HepG2 (cell line): Measurements from ENCODE around the gene ATP1A1. TPM values are rescaled to one million over a fixed set of nuclear protein-coding genes. Genes with fewer than 3 reads are reported as not detected.
A peak's percentile ranks its signal among the peaks of the same experiment; 100 is the strongest.

ENCODE experiments used
- ATAC-seq: fragments of 200-7000 bp; cut with Tn5 transposase; 3 replicates; pipeline ENCODE4 v1.9.1; 2020; ENCODE audit warnings: mild to moderate bottlenecking, moderate library complexity
- BruUV-seq: library from RNA; stranded (reverse); fragments of 400-500 nt; replicated peaks from 2 replicates; lab custom pipeline; 2021; lab: Mats Ljungman, UMichigan
- CTCF ChIA-PET: fragments of 300-600 bp; formaldehyde crosslinking; extraction: SDS; loops from one replicate; lab custom pipeline; 2021; ENCODE audit warnings: low total read pairs, inconsistent platforms, low intra/inter-chr PET ratio; lab: Yijun Ruan, JAX
- POLR2A ChIA-PET: fragments of 350-600 bp; sonication (Branson Sonifier 250); formaldehyde crosslinking; loops from one replicate; lab custom pipeline; 2020; ENCODE audit warnings: antibody characterized with exemption, inconsistent platforms; lab: Yijun Ruan, JAX
- DNase-seq: peaks from one replicate; pipeline ENCODE4 v3.0.0-alpha.2; 2015; ENCODE audit warnings: low spot score
- FAIRE-seq: peaks from 3 replicates; lab custom pipeline; 2011; peaks lifted over from hg19 to GRCh38; lab: Jason Lieb, UNC
- H2AFZ ChIP-seq: one replicate; pipeline ENCODE4 v1.6.1; 2011; ENCODE audit warnings: low read length, inconsistent platforms
- H3K27ac ChIP-seq: fragments of 300-600 bp; 3 replicates; pipeline ENCODE4 v1.8.0; 2011; ENCODE audit warnings: mixed run types, mild to moderate bottlenecking, mixed read lengths, low read length, inconsistent platforms; ENCODE audit not compliant: insufficient read depth; ENCODE audit errors: extremely low read length
- H3K27me3 ChIP-seq, 2 experiments: fragments of 200-600 bp in 1 of 2; 2 replicates in 1 of 2; 3 replicates in 1 of 2; pipeline versions ENCODE4 v1.6.0 to v1.8.0; 2011; ENCODE audit warnings: low read length in 2 of 2, mild to moderate bottlenecking in 2 of 2, moderate library complexity in 2 of 2, inconsistent platforms in 1 of 2; ENCODE audit not compliant: insufficient read depth in 2 of 2, control insufficient read depth in 1 of 2
- H3K36me3 ChIP-seq, 2 experiments: fragments of 200-600 bp in 1 of 2; replicated peaks in 1 of 2; 2 replicates in 1 of 2; 3 replicates in 1 of 2; pipeline versions ENCODE4 v1.5.1 to v1.8.0; 2011; ENCODE audit warnings: low read length in 2 of 2, inconsistent platforms in 1 of 2; ENCODE audit not compliant: insufficient read depth in 2 of 2, control insufficient read depth in 1 of 2
- H3K4me1 ChIP-seq: 2 replicates; pipeline ENCODE4 v1.5.1; 2012; ENCODE audit warnings: low read length, inconsistent platforms; ENCODE audit not compliant: insufficient read depth
- H3K4me2 ChIP-seq: 2 replicates; pipeline ENCODE4 v1.6.0; 2011; ENCODE audit warnings: low read depth, low read length, inconsistent platforms
- H3K4me3 ChIP-seq, 3 experiments: fragments of 200-600 bp in 1 of 3; sonication (generic), shearing (Covaris generic) in 1 of 3; replicated peaks in 1 of 3; 2 replicates each; pipeline ENCODE4 v1.5.1; 2011 to 2016; ENCODE audit warnings: low read length in 3 of 3, inconsistent platforms in 2 of 3, low read depth in 2 of 3, mild to moderate bottlenecking in 2 of 3, control low read depth in 1 of 3, mixed read lengths in 1 of 3; ENCODE audit not compliant: insufficient read depth in 1 of 3
- H3K79me2 ChIP-seq: one replicate; pipeline ENCODE4 v1.6.1; 2011; ENCODE audit warnings: low read length, inconsistent platforms; ENCODE audit not compliant: insufficient read depth
- H3K9ac ChIP-seq: 2 replicates; pipeline ENCODE4 v1.6.0; 2011; ENCODE audit warnings: mild to moderate bottlenecking, low read depth, low read length, inconsistent platforms; ENCODE audit not compliant: insufficient read depth
- H3K9me3 ChIP-seq: 2 replicates; pipeline ENCODE4 v1.5.1; 2012; ENCODE audit warnings: mild to moderate bottlenecking, low read length
- H4K20me1 ChIP-seq: 2 replicates; pipeline ENCODE4 v1.6.0; 2011; ENCODE audit warnings: inconsistent platforms, mild to moderate bottlenecking, low read length, moderate library complexity; ENCODE audit not compliant: insufficient read depth
- CHD2 ChIP-seq: IDR thresholded peaks from 2 replicates; pipeline ENCODE4 v1.6.1; 2011; ENCODE audit warnings: low read depth, low read length, improper control_type of control experiment
- GABPA ChIP-seq, 2 experiments: IDR thresholded peaks; 2 replicates each; pipeline ENCODE4 v1.6.1; 2011 to 2016; ENCODE audit warnings: low read depth in 2 of 2, low read length in 1 of 2, missing biosample characterization in 1 of 2, missing genetic modification characterization in 1 of 2
- GZF1 ChIP-seq: sonication (generic); formaldehyde crosslinking; IDR thresholded peaks from 2 replicates; pipeline ENCODE4 v1.5.1; 2020; ENCODE audit warnings: mild to moderate bottlenecking, missing genetic modification reagents
- HNF4G ChIP-seq, 2 experiments: sonication (generic) in 1 of 2; formaldehyde crosslinking in 1 of 2; IDR thresholded peaks; 2 replicates each; pipeline versions ENCODE4 v1.4.0 to v1.6.1; 2011 to 2020; ENCODE audit warnings: borderline replicate concordance in 2 of 2, low read depth in 2 of 2, mild to moderate bottlenecking in 2 of 2, low read length in 1 of 2, missing genetic modification reagents in 1 of 2, moderate library complexity in 1 of 2
- JUNB ChIP-seq: sonication (generic); formaldehyde crosslinking; IDR thresholded peaks from 2 replicates; pipeline ENCODE4 v1.8.0; 2022; ENCODE audit warnings: missing genetic modification reagents, mild to moderate bottlenecking, borderline replicate concordance
- MEIS1 ChIP-seq: sonication (generic); formaldehyde crosslinking; IDR thresholded peaks from 2 replicates; pipeline ENCODE4 v1.9.0; 2021; ENCODE audit warnings: mild to moderate bottlenecking, missing genetic modification reagents, moderate library complexity, borderline replicate concordance
- NFRKB ChIP-seq: fragments of 450-650 bp; IDR thresholded peaks from 2 replicates; pipeline ENCODE4 v1.6.1; 2017
- SAFB2 ChIP-seq: sonication (generic); formaldehyde crosslinking; IDR thresholded peaks from 2 replicates; pipeline ENCODE4 v1.5.1; 2020; ENCODE audit warnings: missing genetic modification reagents, low read depth, mild to moderate bottlenecking, borderline replicate concordance
- SMYD3 ChIP-seq: sonication (generic); formaldehyde crosslinking; IDR thresholded peaks from 2 replicates; pipeline ENCODE4 v1.8.1; 2023; ENCODE audit warnings: mild to moderate bottlenecking, missing genetic modification reagents
- TBX3 ChIP-seq: fragments of 450-650 bp; IDR thresholded peaks from 2 replicates; pipeline ENCODE4 v1.6.1; 2017; ENCODE audit warnings: antibody characterized with exemption, mild to moderate bottlenecking, inconsistent platforms, borderline replicate concordance
- TCF7 ChIP-seq: sonication (generic); IDR thresholded peaks from 2 replicates; pipeline ENCODE4 v1.6.1; 2016; ENCODE audit warnings: antibody characterized with exemption, low read depth
- YY1 ChIP-seq: IDR thresholded peaks from 2 replicates; pipeline ENCODE4 v1.6.1; 2011; ENCODE audit warnings: low read length, low read depth, moderate library complexity, mild to moderate bottlenecking; ENCODE audit not compliant: insufficient read depth, insufficient replicate concordance
- ZNF20 ChIP-seq: sonication (generic); formaldehyde crosslinking; IDR thresholded peaks from 2 replicates; pipeline ENCODE4 v1.4.0; 2020; ENCODE audit warnings: mild to moderate bottlenecking, moderate library complexity, missing genetic modification reagents
- ZNF615 ChIP-seq: sonication (generic); formaldehyde crosslinking; IDR thresholded peaks from 2 replicates; pipeline ENCODE4 v1.5.0; 2020; ENCODE audit warnings: mild to moderate bottlenecking, missing genetic modification reagents, borderline replicate concordance
- WGBS: methylation state at CpG from one replicate; pipeline ENCODE4 v1.1.6; 2017; ENCODE audit warnings: low lambda C conversion rate; 5-methylcytosine and 5-hydroxymethylcytosine counted together
- in situ Hi-C: cut with HindIII; loops from 2 replicates; pipeline ENCODE4 v1.10.0; 2017; ENCODE audit warnings: low pct_unique_long_range_greater_than_20kb; ENCODE audit not compliant: extremely low pct_ligation_motif_present
- intact Hi-C: fragments of 100-400 bp; cut with micrococcal nuclease; formaldehyde crosslinking; loops from one replicate; pipeline ENCODE4 v1.10.0; 2022; ENCODE audit not compliant: unreplicated experiment
- polyA plus RNA-seq, 8 experiments: library from polyadenylated mRNA; depleted of rRNA in 3 of 8; stranded (reverse) in 7 of 8; unstranded in 1 of 8; fragments of >200 nt; fragmentation: Illumina TruSeq in 4 of 8; extraction: Trizol in 4 of 8; gene quantifications; 2 replicates each; pipeline versions ENCODE4 v1.2.1 to v1.2.3, GENCODE V29; 2011 to 2016; ENCODE audit warnings: low read depth in 4 of 8, missing spikeins in 1 of 8, mixed read lengths in 1 of 8; ENCODE audit not compliant: insufficient read depth in 1 of 8
- total RNA-seq, 5 experiments: library from RNA; depleted of rRNA; stranded (reverse); fragments of >200 nt; fragmentation: Illumina TruSeq; extraction: Trizol; gene quantifications; 2 replicates each; pipeline ENCODE4 v1.2.3, GENCODE V29; 2016; ENCODE audit warnings: low read depth in 1 of 5
- TF ChIP-seq, protein P1 (sequence below): sonication (generic); formaldehyde crosslinking; IDR thresholded peaks from 2 replicates; pipeline ENCODE4 v1.4.0; 2020; ENCODE audit warnings: missing genetic modification reagents
- TF ChIP-seq, protein P2 (sequence below): sonication (generic); formaldehyde crosslinking; IDR thresholded peaks from 2 replicates; pipeline ENCODE4 v1.4.0; 2020; ENCODE audit warnings: missing genetic modification reagents, borderline replicate concordance
- TF ChIP-seq, protein P3 (sequence below): sonication (generic); formaldehyde crosslinking; conservative IDR thresholded peaks from 2 replicates; pipeline ENCODE4 v1.4.0; 2020; ENCODE audit warnings: missing genetic modification reagents

Gene ATP1A1
- total and polyA plus RNA-seq, 2 of the 13 experiments (the other 11 are each of a cell fraction or from before 2014, with no cell fraction given) = 280 to 705 TPM

DNA sequence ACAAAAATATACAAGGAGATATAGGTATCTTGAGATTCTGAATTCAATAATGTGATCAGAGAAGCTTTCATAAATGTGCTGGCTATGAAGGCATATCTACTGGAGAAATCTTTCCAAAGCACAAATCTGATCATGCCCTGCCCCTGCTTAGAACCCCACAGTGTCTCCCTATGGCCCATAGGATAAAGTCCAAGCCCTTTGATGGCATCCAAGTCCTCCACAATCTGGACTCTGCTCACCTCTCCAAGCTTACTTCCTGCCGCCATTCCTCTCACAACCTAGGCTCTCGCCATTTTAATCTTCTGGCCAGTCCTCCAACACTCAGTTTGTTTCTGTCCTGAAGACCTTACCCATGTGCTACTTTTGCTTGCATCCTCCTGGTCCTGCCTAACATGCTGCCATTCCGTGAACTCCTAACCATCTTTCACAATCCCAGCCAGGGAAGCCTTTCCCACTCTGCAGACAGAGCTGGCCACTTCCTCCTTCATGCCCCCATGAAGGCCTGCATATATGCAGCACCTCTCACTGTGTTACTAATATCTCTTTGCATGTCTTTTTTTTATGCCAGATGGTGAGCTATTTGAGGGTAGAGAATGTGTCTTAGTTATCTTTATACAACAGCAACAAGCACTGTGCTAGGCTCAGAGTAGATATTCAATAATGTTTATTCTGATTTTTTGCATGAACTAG, 5.6 kb upstream of the ATP1A1 start:
- in situ Hi-C loops = no loop called here
- POLR2A ChIA-PET = interaction anchor here (1.1 kb wide), 1 partner anchor 108 kb away, joined by 3 read pairs; no protein-coding TSS in a partner anchor
- TF ChIP-seq, protein P1, sequence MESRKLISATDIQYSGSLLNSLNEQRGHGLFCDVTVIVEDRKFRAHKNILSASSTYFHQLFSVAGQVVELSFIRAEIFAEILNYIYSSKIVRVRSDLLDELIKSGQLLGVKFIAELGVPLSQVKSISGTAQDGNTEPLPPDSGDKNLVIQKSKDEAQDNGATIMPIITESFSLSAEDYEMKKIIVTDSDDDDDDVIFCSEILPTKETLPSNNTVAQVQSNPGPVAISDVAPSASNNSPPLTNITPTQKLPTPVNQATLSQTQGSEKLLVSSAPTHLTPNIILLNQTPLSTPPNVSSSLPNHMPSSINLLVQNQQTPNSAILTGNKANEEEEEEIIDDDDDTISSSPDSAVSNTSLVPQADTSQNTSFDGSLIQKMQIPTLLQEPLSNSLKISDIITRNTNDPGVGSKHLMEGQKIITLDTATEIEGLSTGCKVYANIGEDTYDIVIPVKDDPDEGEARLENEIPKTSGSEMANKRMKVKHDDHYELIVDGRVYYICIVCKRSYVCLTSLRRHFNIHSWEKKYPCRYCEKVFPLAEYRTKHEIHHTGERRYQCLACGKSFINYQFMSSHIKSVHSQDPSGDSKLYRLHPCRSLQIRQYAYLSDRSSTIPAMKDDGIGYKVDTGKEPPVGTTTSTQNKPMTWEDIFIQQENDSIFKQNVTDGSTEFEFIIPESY (CRISPR knock-in tag) = no peak
- TF ChIP-seq GABPA (IDR thresholded peaks at IDR 0.05; ENCODE audit: low read depth, low read length) (no peak), GABPA (CRISPR knock-in tag; IDR thresholded peaks at IDR 0.05; ENCODE audit: low read depth) (peak; percentile 30; the same call in 1 of the 2 replicates), NFRKB (no peak), TCF7 (no peak), TBX3 (no peak), YY1 (peak; percentile 40), JUNB (CRISPR knock-in tag) (no peak), SMYD3 (CRISPR knock-in tag) (no peak), SAFB2 (no peak), GZF1 (CRISPR knock-in tag) (no peak), ZNF20 (no peak), HNF4G (IDR thresholded peaks at IDR 0.05; ENCODE audit: borderline replicate concordance, low read depth, low read length) (no peak), HNF4G (CRISPR knock-in tag; IDR thresholded peaks at IDR 0.05; ENCODE audit: borderline replicate concordance, low read depth) (no peak), CHD2 (no peak), MEIS1 (CRISPR knock-in tag) (no peak), ZNF615 (no peak)
- TF ChIP-seq, protein P2, sequence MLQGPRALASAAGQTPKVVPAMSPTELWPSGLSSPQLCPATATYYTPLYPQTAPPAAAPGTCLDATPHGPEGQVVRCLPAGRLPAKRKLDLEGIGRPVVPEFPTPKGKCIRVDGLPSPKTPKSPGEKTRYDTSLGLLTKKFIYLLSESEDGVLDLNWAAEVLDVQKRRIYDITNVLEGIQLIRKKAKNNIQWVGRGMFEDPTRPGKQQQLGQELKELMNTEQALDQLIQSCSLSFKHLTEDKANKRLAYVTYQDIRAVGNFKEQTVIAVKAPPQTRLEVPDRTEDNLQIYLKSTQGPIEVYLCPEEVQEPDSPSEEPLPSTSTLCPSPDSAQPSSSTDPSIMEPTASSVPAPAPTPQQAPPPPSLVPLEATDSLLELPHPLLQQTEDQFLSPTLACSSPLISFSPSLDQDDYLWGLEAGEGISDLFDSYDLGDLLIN (CRISPR knock-in tag) = no peak
- TF ChIP-seq, protein P3, sequence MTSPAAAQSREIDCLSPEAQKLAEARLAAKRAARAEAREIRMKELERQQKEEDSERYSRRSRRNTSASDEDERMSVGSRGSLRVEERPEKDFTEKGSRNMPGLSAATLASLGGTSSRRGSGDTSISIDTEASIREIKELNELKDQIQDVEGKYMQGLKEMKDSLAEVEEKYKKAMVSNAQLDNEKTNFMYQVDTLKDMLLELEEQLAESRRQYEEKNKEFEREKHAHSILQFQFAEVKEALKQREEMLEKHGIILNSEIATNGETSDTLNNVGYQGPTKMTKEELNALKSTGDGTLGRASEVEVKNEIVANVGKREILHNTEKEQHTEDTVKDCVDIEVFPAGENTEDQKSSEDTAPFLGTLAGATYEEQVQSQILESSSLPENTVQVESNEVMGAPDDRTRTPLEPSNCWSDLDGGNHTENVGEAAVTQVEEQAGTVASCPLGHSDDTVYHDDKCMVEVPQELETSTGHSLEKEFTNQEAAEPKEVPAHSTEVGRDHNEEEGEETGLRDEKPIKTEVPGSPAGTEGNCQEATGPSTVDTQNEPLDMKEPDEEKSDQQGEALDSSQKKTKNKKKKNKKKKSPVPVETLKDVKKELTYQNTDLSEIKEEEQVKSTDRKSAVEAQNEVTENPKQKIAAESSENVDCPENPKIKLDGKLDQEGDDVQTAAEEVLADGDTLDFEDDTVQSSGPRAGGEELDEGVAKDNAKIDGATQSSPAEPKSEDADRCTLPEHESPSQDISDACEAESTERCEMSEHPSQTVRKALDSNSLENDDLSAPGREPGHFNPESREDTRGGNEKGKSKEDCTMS = no peak

More for the DNA sequence above, 5.6 kb upstream of the ATP1A1 start:
- Histone ChIP-seq H3K4me2 (peak overlapping the region; percentile 54), H3K4me3 (no peak overlapping the region), H3K27me3 (peaks cover 2 to 16% of the 10 kb centered on the region in 2 experiments; a peak in 2 of 5 replicates), H3K9me3 (no peaks in the 10 kb centered on the region), H3K79me2 (no peaks in the 10 kb centered on the region), H3K4me1 (peaks cover 28% of the 10 kb centered on the region), H3K9ac (no peak overlapping the region), H3K27ac (no peak overlapping the region), H4K20me1 (no peaks in the 10 kb centered on the region), H2AFZ (peak overlapping the region; percentile 43), H3K36me3 (no peaks in the 10 kb centered on the region)
- FAIRE-seq = no peak
- no peak for DNase-seq
- no peak for ATAC-seq
- BruUV-seq = no TSS peak
- CTCF ChIA-PET = no interaction called here
- WGBS = 14% methylated on average over 3 of the region's 3 CpGs
- intact Hi-C loops = no loop called here
